ENCODE measurements around the gene MYCT1.
"Not testable (repeated sequence)": the region's sequence is repeated elsewhere in the genome, so short reads cannot be mapped to it uniquely, and the experiment has no call there.

MYCT1 gene

DNA sequence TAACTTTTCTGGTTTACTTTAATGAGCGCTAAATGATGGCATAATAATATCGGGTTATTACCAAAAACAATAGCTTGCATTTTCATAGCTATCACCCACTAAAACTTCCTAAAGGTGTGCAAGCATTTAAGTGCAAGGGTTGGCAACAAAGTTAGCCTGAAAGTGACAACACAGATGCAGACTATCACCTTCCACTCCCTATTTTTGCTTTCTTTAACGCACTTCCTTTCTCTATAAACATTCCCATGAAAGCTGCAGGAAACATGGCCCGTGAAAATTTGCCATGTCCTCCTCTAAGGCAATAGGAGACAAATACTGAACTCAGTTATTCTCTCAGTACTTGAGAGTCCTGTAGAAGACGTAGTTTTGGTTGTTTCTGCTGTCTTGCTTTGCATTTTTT is 2.7 kb downstream of the MYCT1 start:
- Mint-ChIP-seq H3K27ac (no peak overlapping the region), H3K27me3 (ENCODE audit: low read depth) (peaks cover 12% of the 10 kb centered on the region), H3K4me3 (no peak overlapping the region), H3K9me3 (no peaks in the 10 kb centered on the region), H3K36me3 (ENCODE audit: low read depth) (no peaks in the 10 kb centered on the region), H3K4me1 (ENCODE audit: low read depth) (no peaks in the 10 kb centered on the region)
- DNase-seq (ENCODE audit: low spot score) = no peak

DNA sequence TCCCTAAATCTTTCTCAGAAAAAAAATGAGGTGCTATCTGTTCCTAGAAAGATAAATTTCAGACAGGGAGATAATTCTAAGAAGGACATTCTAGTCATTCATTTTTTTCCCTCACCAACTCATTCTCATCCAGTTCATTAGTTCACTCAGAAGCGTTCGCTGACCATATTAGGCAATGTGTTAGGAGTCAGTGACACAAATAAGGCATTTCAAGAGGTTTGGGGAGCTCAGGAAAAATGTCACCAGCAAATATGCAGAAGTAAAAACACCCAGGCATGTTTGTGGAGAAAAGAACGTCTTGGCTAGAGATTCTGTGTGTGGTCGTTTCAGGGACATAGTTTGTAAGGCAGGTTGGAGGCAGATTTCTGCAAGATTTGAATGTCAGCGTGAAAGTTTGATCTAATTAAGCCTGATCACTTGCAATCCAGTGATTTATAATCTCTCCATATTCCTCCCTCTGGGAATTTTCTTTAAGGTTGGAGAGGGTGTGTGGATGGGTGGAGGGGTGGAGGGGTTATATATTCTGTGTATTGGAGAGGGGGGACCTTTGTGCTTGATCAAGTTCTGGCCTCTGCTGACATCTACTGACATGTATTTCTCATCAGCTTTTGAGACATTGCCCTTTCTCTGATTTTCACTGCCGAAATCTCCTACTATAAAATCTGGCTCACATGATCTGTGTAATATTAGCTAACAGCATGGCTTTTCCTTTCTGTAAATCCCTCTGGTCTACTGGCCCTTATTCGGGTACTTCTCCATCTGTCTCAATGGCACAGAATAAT is 3.6 kb downstream of the MYCT1 start:
- H3K4me1 Mint-ChIP-seq (ENCODE audit: low read depth) = no peaks in the 10 kb centered on the region
- peaks cover 12% of the 10 kb centered on the region for H3K27me3 Mint-ChIP-seq (ENCODE audit: low read depth)
- no peak overlapping the region for H3K27ac Mint-ChIP-seq
- no peak for DNase-seq (ENCODE audit: low spot score)
- H3K36me3 Mint-ChIP-seq (ENCODE audit: low read depth) = no peaks in the 10 kb centered on the region
- no peaks in the 10 kb centered on the region for H3K9me3 Mint-ChIP-seq
- no peak overlapping the region for H3K4me3 Mint-ChIP-seq

DNA sequence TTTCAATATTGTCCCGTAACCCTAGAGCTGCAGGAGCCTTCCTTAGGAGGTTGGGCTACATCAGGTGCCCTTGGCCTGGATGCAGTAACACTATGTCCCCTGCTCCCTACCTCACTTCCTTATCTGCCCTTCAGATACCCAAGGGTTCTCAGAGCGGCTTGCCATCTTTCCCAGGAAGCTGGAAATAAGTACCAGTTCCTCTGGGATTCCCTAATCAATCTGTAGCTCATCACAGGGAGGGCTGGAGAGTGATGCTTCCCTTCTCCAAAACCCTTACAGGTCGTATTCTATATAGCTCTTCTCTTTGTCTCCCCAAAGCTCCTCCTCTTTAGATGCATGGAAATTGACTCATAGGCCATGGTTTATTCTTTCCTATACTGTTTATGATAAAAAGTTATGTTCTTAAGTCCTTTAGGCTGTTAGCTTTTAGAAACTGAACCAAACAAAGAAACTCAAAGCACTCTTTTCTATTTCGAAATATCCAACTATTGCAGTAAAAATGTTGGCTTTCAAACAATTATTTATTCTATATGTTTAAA is 4.2 kb downstream of the MYCT1 start:
- Mint-ChIP-seq H3K4me1 (ENCODE audit: low read depth) (no peaks in the 10 kb centered on the region), H3K27ac (no peak overlapping the region), H3K27me3 (ENCODE audit: low read depth) (peaks cover 12% of the 10 kb centered on the region), H3K9me3 (no peaks in the 10 kb centered on the region), H3K36me3 (ENCODE audit: low read depth) (no peaks in the 10 kb centered on the region), H3K4me3 (no peak overlapping the region)
- no peak for DNase-seq (ENCODE audit: low spot score)

- not testable (repeated sequence) for H3K9me3 Mint-ChIP-seq; DNase-seq (ENCODE audit: low spot score); H3K4me3 Mint-ChIP-seq; H3K27ac Mint-ChIP-seq; H3K4me1 Mint-ChIP-seq (ENCODE audit: low read depth); H3K36me3 Mint-ChIP-seq (ENCODE audit: low read depth); H3K27me3 Mint-ChIP-seq (ENCODE audit: low read depth)
Observed at GRCh38 chr6:152703750-152704149, 6.1 kb downstream of the MYCT1 start.

DNA sequence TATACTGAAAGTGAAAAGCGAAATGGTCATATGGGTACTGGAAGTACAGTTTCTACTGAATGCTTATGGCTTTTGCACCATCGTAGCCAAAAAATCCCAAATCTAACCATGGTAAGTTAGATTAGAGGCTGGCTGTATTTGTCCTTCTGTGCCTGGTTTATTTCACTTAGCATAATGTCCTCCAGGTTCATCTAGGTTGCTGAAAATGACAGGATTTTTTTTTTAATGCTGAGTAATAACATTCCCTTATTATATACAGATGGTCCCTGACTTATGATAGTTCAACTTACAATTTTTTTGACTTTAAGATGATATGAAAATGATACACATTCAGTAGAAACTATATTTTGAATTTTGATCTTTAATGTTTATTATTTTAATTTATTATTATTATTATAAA is 7.6 kb downstream of the MYCT1 start:
- Mint-ChIP-seq H3K9me3 (no peaks in the 10 kb centered on the region), H3K4me3 (no peak overlapping the region), H3K27ac (no peak overlapping the region), H3K27me3 (ENCODE audit: low read depth) (peaks cover 5% of the 10 kb centered on the region), H3K4me1 (ENCODE audit: low read depth) (no peaks in the 10 kb centered on the region), H3K36me3 (ENCODE audit: low read depth) (no peaks in the 10 kb centered on the region)
- DNase-seq (ENCODE audit: low spot score) = no peak

DNA sequence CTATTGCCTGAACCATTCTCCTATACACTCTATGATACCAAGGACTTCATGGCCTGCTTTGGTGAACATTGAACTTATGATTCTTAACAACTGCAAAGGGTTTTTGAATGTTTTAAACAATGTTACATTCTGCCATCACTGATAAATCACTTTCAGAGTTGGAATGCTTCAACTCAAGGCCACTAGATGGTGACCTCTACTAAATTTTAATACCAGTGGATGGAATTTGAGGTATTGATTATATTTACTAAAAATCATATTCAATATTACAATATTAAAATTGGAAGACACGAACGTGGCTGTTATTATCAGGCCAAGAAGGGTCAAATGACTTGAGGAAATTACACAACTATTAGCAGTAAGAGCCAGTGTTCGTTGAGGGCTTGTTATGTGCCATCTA is 18.6 kb downstream of the MYCT1 start:
- Mint-ChIP-seq H3K4me1 (ENCODE audit: low read depth) (no peaks in the 10 kb centered on the region), H3K27me3 (ENCODE audit: low read depth) (no peaks in the 10 kb centered on the region), H3K9me3 (peaks cover 5% of the 10 kb centered on the region), H3K36me3 (ENCODE audit: low read depth) (no peaks in the 10 kb centered on the region), H3K27ac (no peak overlapping the region), H3K4me3 (no peak overlapping the region)
- no peak for DNase-seq (ENCODE audit: low spot score)

DNA sequence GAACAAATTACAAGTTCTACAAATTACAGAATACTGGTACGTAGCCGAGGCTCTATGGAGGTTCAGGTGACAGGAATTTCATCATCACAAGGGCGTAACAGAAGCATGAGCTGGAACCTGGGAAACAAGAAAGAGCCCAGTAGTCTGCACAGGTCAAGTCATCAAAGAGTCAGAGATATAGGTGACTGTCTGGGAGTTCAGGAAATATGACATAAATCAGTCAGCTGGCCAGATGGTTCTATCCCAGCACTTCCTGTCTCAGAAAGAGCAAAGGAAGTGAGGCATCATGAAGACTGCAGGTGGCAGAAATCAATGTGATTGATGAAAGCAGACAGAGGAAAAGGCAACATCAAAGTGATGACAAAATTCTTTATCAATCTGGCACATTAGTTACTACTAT is 23.3 kb downstream of the MYCT1 start:
- H3K9me3 Mint-ChIP-seq = no peaks in the 10 kb centered on the region
- H3K4me1 Mint-ChIP-seq (ENCODE audit: low read depth) = no peaks in the 10 kb centered on the region
- no peak overlapping the region for H3K4me3 Mint-ChIP-seq
- no peak overlapping the region for H3K27ac Mint-ChIP-seq
- DNase-seq (ENCODE audit: low spot score) = no peak
- H3K27me3 Mint-ChIP-seq (ENCODE audit: low read depth) = no peaks in the 10 kb centered on the region
- no peaks in the 10 kb centered on the region for H3K36me3 Mint-ChIP-seq (ENCODE audit: low read depth)

DNA sequence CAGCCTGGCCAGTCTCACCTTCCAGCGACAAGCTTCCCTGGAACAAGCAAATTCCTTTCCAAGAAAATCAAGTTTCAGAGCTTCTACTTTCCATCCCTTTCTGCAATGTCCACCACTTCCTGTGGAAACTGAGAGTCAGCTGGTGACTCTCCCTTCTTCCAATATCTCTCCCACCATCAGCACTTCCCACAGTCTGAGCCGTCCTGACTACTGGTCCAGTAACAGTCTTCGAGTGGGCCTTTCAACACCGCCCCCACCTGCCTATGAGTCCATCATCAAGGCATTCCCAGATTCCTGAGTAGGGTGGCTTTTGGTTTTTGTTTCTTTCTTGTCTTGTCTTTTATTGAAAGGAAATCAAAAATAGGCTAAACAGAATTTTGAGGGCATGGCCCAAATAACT is 24.3 kb downstream of the MYCT1 start:
- no peaks in the 10 kb centered on the region for H3K36me3 Mint-ChIP-seq (ENCODE audit: low read depth)
- no peaks in the 10 kb centered on the region for H3K4me1 Mint-ChIP-seq (ENCODE audit: low read depth)
- no peak for DNase-seq (ENCODE audit: low spot score)
- H3K27ac Mint-ChIP-seq = no peak overlapping the region
- no peaks in the 10 kb centered on the region for H3K9me3 Mint-ChIP-seq
- H3K27me3 Mint-ChIP-seq (ENCODE audit: low read depth) = no peaks in the 10 kb centered on the region
- H3K4me3 Mint-ChIP-seq = no peak overlapping the region

- no peak for DNase-seq (ENCODE audit: low spot score)
- Mint-ChIP-seq H3K27me3 (ENCODE audit: low read depth) (no peaks in the 10 kb centered on the region), H3K36me3 (ENCODE audit: low read depth) (no peaks in the 10 kb centered on the region), H3K9me3 (no peaks in the 10 kb centered on the region), H3K4me1 (ENCODE audit: low read depth) (no peaks in the 10 kb centered on the region), H3K27ac (no peak overlapping the region), H3K4me3 (no peak overlapping the region)
Observed at GRCh38 chr6:152723398-152723797, 25.7 kb downstream of the MYCT1 start.

DNA sequence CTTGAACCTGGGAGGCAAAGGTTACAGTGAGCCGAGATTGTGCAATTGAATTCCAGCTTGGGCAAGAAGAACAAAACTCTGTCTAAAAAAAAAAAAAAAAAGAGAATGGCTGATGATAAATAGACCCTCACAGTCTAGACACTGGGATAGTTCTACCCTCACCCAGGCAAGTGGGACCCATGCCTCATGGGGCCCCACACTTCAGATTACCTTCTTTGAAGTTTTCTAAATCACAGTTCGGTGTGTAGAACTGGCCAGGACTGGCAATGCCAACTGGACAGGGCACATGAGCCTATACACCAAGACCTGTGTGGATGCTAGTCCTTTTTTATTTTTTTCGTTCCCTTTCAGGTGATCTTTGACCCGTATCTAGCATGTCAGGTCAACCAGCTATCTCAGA is 28.6 kb downstream of the MYCT1 start:
- Mint-ChIP-seq H3K36me3 (ENCODE audit: low read depth) (no peaks in the 10 kb centered on the region), H3K9me3 (no peaks in the 10 kb centered on the region), H3K27me3 (ENCODE audit: low read depth) (no peaks in the 10 kb centered on the region), H3K27ac (no peak overlapping the region), H3K4me3 (no peak overlapping the region), H3K4me1 (ENCODE audit: low read depth) (no peaks in the 10 kb centered on the region)
- DNase-seq (ENCODE audit: low spot score) = no peak

GRCh38 chr6:152727507-152727906 is 29.8 kb downstream of the MYCT1 start:
- H3K4me1 Mint-ChIP-seq (ENCODE audit: low read depth) = no peaks in the 10 kb centered on the region
- no peaks in the 10 kb centered on the region for H3K36me3 Mint-ChIP-seq (ENCODE audit: low read depth)
- H3K4me3 Mint-ChIP-seq = no peak overlapping the region
- no peak for DNase-seq (ENCODE audit: low spot score)
- H3K9me3 Mint-ChIP-seq = no peaks in the 10 kb centered on the region
- no peak overlapping the region for H3K27ac Mint-ChIP-seq
- H3K27me3 Mint-ChIP-seq (ENCODE audit: low read depth) = no peaks in the 10 kb centered on the region

DNA sequence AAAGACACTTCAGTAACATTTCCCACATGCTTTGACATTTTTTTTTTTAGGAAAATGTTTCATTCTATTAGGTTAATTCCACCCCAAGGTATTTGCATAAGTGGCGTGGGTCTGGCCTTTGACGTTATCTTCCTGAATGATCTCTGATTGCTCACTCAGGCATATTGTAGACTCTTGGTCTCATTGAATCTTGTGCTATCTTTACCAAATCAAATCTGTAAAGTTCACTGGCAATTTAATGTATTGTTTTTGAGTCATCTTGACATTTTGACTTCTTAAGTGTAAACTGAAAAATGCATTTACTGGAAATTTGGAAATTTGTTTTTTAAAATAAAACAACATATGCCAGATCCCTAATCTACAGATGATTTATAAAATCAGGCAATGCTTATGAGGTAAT is 36.9 kb downstream of the MYCT1 start:
- H3K9me3 Mint-ChIP-seq = no peaks in the 10 kb centered on the region
- no peaks in the 10 kb centered on the region for H3K27me3 Mint-ChIP-seq (ENCODE audit: low read depth)
- H3K36me3 Mint-ChIP-seq (ENCODE audit: low read depth) = no peaks in the 10 kb centered on the region
- H3K4me3 Mint-ChIP-seq = no peak overlapping the region
- no peaks in the 10 kb centered on the region for H3K4me1 Mint-ChIP-seq (ENCODE audit: low read depth)
- H3K27ac Mint-ChIP-seq = no peak overlapping the region
- no peak for DNase-seq (ENCODE audit: low spot score)

DNA sequence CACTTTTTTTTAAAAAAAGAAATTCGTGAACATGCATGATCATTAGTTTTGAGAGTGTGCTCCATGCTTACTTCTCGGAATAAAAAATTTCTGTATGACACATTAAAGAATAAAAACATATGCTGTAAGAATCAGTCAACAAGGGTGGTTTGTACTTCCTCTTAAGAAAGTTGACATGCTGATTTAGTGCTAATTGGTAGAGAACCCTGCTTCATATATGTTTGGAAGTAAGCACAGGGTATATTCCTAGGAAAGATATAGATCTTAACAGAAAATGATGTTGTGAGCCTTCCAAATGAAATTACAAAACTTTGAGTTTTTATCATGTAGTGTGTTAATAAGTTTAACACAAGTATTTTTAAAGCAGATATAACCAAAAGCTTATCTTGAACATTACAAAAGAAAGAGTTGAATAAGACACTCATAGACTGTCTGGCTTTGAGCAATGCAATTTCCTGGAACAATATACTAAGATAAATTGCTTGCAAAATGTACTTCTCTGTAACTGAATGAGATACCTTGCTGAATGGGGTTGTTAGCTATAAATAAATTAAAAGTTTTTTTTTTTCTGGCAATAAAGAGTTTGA is 39.1 kb downstream of the MYCT1 start:
- Mint-ChIP-seq H3K27me3 (ENCODE audit: low read depth) (no peaks in the 10 kb centered on the region), H3K4me3 (no peak overlapping the region), H3K36me3 (ENCODE audit: low read depth) (no peaks in the 10 kb centered on the region), H3K27ac (no peak overlapping the region), H3K4me1 (ENCODE audit: low read depth) (no peaks in the 10 kb centered on the region), H3K9me3 (no peaks in the 10 kb centered on the region)
- no peak for DNase-seq (ENCODE audit: low spot score)

DNA sequence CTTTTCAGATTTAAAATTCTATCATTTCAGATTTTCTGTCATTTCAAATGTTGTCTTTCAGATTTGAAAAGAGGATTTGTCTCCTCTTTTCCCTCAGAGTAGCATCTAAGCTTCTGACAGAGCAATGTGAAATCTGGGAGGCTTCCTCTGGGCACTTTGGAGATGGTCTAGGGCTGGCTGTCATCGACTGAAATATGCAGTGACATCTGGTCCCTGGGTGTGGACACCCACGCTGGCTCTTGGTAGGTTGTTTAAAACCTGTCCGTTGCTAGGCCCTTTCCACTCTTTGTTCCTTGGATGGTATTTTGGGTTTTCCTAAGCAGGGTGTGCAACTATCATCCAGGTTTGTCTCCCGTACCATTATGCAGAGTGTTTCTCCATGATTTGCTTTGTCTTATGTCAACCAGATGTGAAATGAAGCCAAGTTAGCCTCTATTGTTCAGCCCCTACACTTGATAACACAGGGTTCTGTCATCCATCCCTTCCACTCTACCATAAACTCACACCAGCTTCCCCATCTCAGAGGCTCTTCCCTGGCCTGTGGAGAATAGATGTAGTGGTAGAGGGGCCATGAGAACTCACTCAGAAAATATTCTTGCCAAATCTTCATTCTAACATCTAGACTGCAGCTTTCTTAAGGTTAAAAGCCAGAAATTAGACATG is 47.9 kb downstream of the MYCT1 start:
- no peaks in the 10 kb centered on the region for H3K36me3 Mint-ChIP-seq (ENCODE audit: low read depth)

More for the DNA sequence above, 47.9 kb downstream of the MYCT1 start:
- Mint-ChIP-seq H3K9me3 (no peaks in the 10 kb centered on the region), H3K27ac (no peak overlapping the region), H3K4me1 (ENCODE audit: low read depth) (no peaks in the 10 kb centered on the region), H3K27me3 (ENCODE audit: low read depth) (no peaks in the 10 kb centered on the region), H3K4me3 (no peak overlapping the region)
- DNase-seq (ENCODE audit: low spot score) = no peak

Measured in T-helper 2 cell treated with Interferon-gamma antibody and Interleukin-4, amounts not matched to agents 5 μg/mL and 100 μg/mL, for 36 hours (primary cell).